GM23248 (cell line): ENCODE results near the gene LCE2D.

ENCODE experiments used
- EZH2 ChIP-seq: fragments of 200-600 bp; sonication (generic); IDR thresholded peaks from 2 replicates; pipeline ENCODE4 v1.6.1; 2018; ENCODE audit warnings: antibody characterized with exemption, mild to moderate bottlenecking; ENCODE audit not compliant: insufficient read depth, poor library complexity, severe bottlenecking
- EZH2phosphoT487 ChIP-seq: fragments of 200-600 bp; sonication (generic); IDR thresholded peaks from 2 replicates; pipeline ENCODE4 v1.6.1; 2018; ENCODE audit warnings: antibody characterized with exemption, moderate library complexity, mild to moderate bottlenecking, low read depth; ENCODE audit not compliant: insufficient read depth

- TF ChIP-seq EZH2phosphoT487 (no peak), EZH2 (no peak)
Measured at GRCh38 chr1:152623203-152623844, 39.9 kb upstream of the LCE2D start.
